RWPE1 (cell line): ENCODE results near the gene NHLRC1.

ENCODE experiments used
- CTCF ChIA-PET: fragments of 350-600 bp; sonication (Branson Sonifier 250); formaldehyde crosslinking; extraction: SDS; loops from one replicate; lab custom pipeline; 2021; lab: Yijun Ruan, JAX
- POLR2A ChIA-PET: fragments of 400-600 bp; formaldehyde crosslinking; extraction: SDS; loops from one replicate; lab custom pipeline; 2020; ENCODE audit warnings: antibody characterized with exemption; ENCODE audit not compliant: low non-redundant PET; lab: Yijun Ruan, JAX
- DNase-seq: peaks from one replicate; pipeline ENCODE4 v3.0.0; 2012; ENCODE audit warnings: low spot score
- H3K27ac ChIP-seq: fragments of 450-650 bp; 2 replicates; pipeline ENCODE4 v1.5.1; 2017
- CTCF ChIP-seq: fragments of 450-650 bp; conservative IDR thresholded peaks from 2 replicates; pipeline ENCODE4 v1.5.1; 2017; ENCODE audit warnings: low read depth, mild to moderate bottlenecking

Gene NHLRC1

DNA sequence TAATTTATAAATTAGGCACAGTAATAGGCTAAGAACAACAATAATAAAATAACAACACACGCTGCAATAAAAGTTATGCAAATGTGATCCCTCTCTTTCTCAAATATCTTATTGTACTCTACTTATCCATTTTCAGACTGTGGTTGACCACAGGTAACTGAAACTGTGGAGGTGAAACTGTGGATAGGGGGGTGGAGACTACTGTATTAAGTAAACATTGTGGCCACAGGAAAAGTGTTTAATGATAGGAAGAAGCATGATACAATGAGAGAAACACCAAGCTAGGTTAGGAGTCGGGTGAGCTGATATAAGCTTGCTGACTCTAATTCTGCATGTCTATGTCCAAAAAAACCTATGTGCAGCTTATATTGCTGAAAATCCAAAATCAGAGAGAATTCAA lies 23.0 kb downstream of the NHLRC1 start:
- TF ChIP-seq CTCF: no peak
- CTCF ChIA-PET: no interaction called here
- no peak for DNase-seq
- no peak overlapping the region for H3K27ac ChIP-seq
- POLR2A ChIA-PET: no interaction called here

DNA sequence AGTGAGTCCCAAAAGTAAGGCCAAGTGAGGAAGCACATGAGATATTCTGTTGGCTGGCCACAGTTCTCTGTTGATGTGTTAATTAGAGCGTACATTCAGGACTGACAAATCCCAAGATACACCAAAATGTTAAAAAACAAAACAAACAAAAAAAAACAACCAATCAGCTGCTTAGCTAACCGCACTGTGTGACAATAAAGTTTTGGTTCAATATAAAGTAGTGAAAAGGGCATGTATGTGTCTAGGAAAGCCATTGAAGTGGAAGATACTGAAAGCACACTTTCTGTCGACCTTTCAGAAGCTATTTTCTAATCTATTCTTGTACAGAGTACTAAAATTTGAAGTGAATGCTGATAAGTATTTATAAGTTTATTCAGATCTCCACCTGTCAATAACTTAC lies 26.1 kb downstream of the NHLRC1 start:
- CTCF ChIA-PET: no interaction called here

GRCh38 chr6:18091382-18091781 lies 31.1 kb downstream of the NHLRC1 start:
- no peak overlapping the region for H3K27ac ChIP-seq
- CTCF ChIA-PET: no interaction called here
- TF ChIP-seq CTCF: no peak
- POLR2A ChIA-PET: no interaction called here
- DNase-seq: no peak

More for the DNA sequence above, 26.1 kb downstream of the NHLRC1 start:
- DNase-seq: no peak
- no peak overlapping the region for H3K27ac ChIP-seq
- POLR2A ChIA-PET: no interaction called here
- TF ChIP-seq CTCF: no peak

- ChIA-PET POLR2A (no interaction called here), CTCF (no interaction called here)
- TF ChIP-seq CTCF: no peak
- no peak overlapping the region for H3K27ac ChIP-seq
- no peak for DNase-seq
Observed at GRCh38 chr6:18090349-18090786, 32.1 kb downstream of the NHLRC1 start.

GRCh38 chr6:18088419-18089296 lies 33.8 kb downstream of the NHLRC1 start:
- CTCF ChIA-PET: interaction anchor here (0.7 kb wide), 1 partner anchor 505 kb away, joined by 3 read pairs; no protein-coding TSS in a partner anchor
- DNase-seq: no peak
- no peak for TF ChIP-seq CTCF
- POLR2A ChIA-PET: no interaction called here
- no peak overlapping the region for H3K27ac ChIP-seq

- no peak overlapping the region for H3K27ac ChIP-seq
- CTCF ChIA-PET: no interaction called here
- DNase-seq: no peak
- TF ChIP-seq CTCF: no peak
- POLR2A ChIA-PET: no interaction called here
Observed at GRCh38 chr6:18087396-18088165, 34.9 kb downstream of the NHLRC1 start.
